Left kidney (tissue), 2 donors: ENCODE data around the gene MRTFB. TPM values are rescaled to one million over a fixed set of nuclear protein-coding genes. Genes with fewer than 3 reads are reported as not detected.
"Not testable (repeated sequence)": the region's sequence is repeated elsewhere in the genome, so short reads cannot be mapped to it uniquely, and the experiment has no call there.

ENCODE experiments used
- DNase-seq: peaks from one replicate; pipeline ENCODE4 v3.0.0-alpha.2; 2013
- polyA plus RNA-seq: library from polyadenylated mRNA; unstranded; fragments of 120-200 nt; gene quantifications from one replicate; pipeline ENCODE4 v1.2.1, GENCODE V29; 2013; ENCODE audit not compliant: insufficient read length

MRTFB gene
- polyA plus RNA-seq, 1 donor: 47.4 TPM

GRCh38 chr16:14102925-14103720, 32.0 kb downstream of the MRTFB start:
- no peak for DNase-seq

GRCh38 chr16:14104066-14104465, 32.9 kb downstream of the MRTFB start:
- no peak for DNase-seq

GRCh38 chr16:14105760-14106375, 34.7 kb downstream of the MRTFB start:
- DNase-seq: no peak

- no peak for DNase-seq
Observed at GRCh38 chr16:14106457-14106856, 35.3 kb downstream of the MRTFB start.

GRCh38 chr16:14106961-14107360, 35.8 kb downstream of the MRTFB start:
- no peak for DNase-seq

- DNase-seq: no peak
Observed at GRCh38 chr16:14109077-14109775, 38.1 kb downstream of the MRTFB start.

GRCh38 chr16:14109782-14110727, 38.9 kb downstream of the MRTFB start:
- DNase-seq: no peak

- no peak for DNase-seq
Observed at GRCh38 chr16:14110728-14111251, 39.7 kb downstream of the MRTFB start.

GRCh38 chr16:14111713-14112538, 40.8 kb downstream of the MRTFB start:
- DNase-seq: no peak

- DNase-seq: no peak
Observed at GRCh38 chr16:14112539-14112856, 41.4 kb downstream of the MRTFB start.

- no peak for DNase-seq
Observed at GRCh38 chr16:14113344-14113743, 42.2 kb downstream of the MRTFB start.

GRCh38 chr16:14117051-14117450, 45.9 kb downstream of the MRTFB start:
- DNase-seq: no peak

GRCh38 chr16:14119799-14120198, 48.7 kb downstream of the MRTFB start:
- no peak for DNase-seq

- DNase-seq: no peak
Observed at GRCh38 chr16:14120335-14120734, 49.2 kb downstream of the MRTFB start.

GRCh38 chr16:14121142-14121541, 50.0 kb downstream of the MRTFB start:
- no peak for DNase-seq

- DNase-seq: no peak
Observed at GRCh38 chr16:14121872-14122271, 50.8 kb downstream of the MRTFB start.

- not testable (repeated sequence) for DNase-seq
Observed at GRCh38 chr16:14122430-14122829, 51.3 kb downstream of the MRTFB start.

GRCh38 chr16:14125000-14125681, 54.0 kb downstream of the MRTFB start:
- peak; percentile 46 for DNase-seq

- no peak for DNase-seq
Observed at GRCh38 chr16:14125708-14126107, 54.6 kb downstream of the MRTFB start.

- no peak for DNase-seq
Observed at GRCh38 chr16:14128097-14128496, 57.0 kb downstream of the MRTFB start.
